GM19035 (cell line): ENCODE data around the gene SH3BP2.

ENCODE experiments used
- ATAC-seq: cut with Tn5 transposase; IDR thresholded peaks from one replicate; pipeline ENCODE4 v1.9.1; 2021; ENCODE audit not compliant: unreplicated experiment

Gene SH3BP2

DNA sequence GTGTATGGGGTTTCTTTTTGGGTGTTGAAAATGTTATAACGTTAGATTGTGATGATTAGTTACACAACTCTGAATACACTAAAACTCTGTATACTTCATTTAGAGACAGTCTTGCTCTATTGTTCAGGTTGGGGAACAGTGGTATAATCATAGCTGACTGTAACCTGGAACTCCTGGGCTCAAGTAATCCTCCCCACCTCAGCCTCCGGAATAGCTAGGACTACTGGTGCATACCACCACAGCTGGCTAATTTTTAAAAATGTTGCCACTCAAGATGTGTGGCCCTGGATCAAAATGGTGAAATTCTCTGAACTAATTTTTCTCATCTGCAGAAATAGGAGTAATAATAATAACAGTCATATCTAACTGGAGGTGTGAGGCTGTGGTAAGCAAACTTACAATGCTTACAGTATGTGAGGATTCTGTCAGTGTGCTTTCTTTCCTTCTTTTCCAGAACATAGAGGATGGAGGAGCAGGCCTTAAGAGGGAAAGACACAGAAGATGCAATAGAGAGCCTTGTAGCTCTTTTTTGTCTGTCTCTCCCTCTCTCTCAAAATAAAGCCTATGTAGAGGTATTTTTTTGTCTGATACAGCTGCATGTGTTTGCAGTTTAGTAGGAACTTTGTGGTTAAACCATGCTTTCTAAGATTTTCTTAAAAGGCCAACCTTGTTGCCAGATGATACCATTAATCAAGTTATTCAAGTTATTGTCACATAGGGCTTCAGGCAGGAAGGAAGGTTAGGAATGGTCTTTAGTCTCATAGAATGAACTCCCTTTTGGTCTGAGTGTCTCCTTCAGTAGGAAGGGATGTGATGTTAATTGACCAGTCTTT, 58.3 kb downstream of the SH3BP2 start:
- no peak for ATAC-seq

- peak; percentile 61 for ATAC-seq
These were observed 59.6 kb downstream of the SH3BP2 start for GRCh38 chr4:2852481-2852921.

DNA sequence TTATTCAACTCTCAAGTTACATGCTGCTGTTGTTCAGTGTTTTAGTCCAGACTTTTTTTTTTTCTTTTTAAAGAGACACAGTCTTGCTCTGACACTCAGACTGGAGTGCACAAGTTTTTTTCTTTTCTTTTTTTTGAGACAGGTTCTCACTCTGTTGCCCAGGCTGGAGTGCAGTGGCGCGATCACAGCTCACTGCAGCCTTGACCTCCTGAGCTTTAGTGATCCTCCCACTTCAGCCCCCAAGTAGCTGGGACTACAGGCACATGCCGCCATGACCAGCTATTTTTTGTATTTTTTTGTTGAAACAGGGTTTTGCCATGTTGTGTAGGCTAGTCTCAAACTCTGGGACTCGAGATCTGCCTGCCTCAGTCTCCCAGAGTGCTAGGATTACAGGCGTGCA, 62.7 kb downstream of the SH3BP2 start:
- no peak for ATAC-seq

- ATAC-seq = no peak
These were observed 63.4 kb downstream of the SH3BP2 start for GRCh38 chr4:2856266-2856665.

GRCh38 chr4:2857349-2857927, 64.6 kb downstream of the SH3BP2 start:
- no peak for ATAC-seq

DNA sequence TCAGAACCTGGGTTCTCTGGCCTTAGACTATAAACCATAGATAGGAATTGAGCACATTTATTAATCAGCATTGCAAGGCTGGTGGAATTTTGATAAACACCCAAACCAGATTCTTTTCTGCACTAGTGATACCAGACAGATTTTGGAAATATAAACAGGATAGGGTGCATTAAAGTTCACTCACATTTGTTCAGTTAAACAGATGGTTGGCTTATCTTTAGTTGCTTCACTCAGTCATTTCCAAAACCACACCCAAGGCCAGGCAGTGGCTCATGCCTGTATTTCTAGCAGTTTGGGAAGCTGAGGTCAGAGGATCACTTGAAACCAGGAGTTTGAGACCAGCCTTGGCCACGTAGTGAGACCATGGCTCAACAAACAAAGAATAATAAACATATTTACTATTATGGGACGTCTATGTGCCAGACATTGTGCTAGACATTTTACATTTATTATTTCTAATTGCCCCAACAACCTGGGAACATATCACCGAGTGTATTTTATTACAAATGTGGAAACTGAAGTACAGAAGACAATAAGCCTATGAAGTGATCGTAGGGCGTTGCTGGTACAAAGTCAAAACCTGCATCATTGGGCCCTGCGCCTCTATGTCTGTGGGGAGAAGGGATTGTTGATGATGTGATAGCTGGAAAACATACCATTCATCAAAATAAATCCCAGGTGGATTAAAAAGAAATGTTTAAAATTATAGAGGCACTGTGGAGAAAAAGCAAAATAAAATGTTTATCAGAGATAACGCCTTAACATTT, 65.7 kb downstream of the SH3BP2 start:
- no peak for ATAC-seq

GRCh38 chr4:2859514-2859913, 66.6 kb downstream of the SH3BP2 start:
- ATAC-seq = no peak

- no peak for ATAC-seq
These were observed 67.8 kb downstream of the SH3BP2 start for GRCh38 chr4:2860391-2861348.

DNA sequence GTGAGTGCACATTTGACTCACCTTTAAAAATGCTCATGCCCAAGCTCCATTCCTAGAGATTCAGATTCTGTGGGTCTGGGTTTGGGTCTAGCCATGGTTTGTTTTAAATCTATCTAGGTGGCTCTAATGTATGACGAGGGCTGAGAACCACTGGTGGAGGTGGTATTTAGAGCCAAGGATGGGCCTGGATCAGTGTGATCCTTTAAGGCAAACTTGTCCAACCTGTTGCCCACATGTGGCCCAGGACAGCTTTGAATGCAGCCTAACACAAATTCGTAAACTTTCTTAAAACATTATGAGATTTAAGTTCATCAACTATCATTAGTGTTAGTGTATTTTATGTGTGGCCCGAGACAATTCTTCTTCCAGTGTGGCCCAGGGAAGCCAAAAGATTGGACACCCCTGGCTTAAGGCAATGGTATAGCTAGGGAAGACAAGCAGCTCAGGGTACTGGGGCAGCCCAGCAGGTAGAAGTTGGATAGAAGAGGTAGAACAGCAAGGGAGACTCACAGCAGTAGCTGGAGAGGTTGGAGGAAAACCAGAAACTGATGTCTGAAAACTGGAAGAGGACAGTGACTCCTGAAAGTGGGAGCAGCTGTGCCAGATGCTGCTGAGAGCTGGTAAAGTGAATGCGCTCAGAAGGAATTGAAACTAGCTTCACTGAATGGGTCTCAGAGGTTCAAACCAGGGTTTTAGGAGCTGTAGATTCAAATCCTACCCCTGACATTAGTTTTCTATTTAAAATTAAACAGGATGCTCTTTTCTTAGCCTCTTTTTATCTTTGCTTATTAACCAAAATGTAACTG, 68.9 kb downstream of the SH3BP2 start:
- ATAC-seq = no peak

DNA sequence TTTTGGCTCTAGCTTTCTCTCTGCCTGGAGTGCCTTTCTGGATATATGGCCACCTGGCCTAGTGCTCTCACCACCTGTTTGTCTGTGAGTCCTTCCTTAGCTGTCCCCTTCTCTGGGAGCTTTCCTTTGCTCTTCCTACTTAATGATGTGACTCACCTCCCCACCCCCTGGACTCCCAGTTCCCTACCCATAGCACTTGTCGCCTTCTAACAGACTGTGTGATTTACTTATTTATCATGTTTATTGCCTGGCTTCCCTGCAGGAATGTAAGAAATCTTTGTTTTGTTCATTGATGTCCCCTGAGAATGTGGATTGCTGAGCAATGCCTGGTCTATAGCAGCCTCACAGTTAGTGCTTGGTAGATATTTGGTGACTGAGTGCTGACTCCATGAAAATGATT, 69.6 kb downstream of the SH3BP2 start:
- ATAC-seq = no peak

GRCh38 chr4:2863649-2864048, 70.8 kb downstream of the SH3BP2 start:
- ATAC-seq = no peak

DNA sequence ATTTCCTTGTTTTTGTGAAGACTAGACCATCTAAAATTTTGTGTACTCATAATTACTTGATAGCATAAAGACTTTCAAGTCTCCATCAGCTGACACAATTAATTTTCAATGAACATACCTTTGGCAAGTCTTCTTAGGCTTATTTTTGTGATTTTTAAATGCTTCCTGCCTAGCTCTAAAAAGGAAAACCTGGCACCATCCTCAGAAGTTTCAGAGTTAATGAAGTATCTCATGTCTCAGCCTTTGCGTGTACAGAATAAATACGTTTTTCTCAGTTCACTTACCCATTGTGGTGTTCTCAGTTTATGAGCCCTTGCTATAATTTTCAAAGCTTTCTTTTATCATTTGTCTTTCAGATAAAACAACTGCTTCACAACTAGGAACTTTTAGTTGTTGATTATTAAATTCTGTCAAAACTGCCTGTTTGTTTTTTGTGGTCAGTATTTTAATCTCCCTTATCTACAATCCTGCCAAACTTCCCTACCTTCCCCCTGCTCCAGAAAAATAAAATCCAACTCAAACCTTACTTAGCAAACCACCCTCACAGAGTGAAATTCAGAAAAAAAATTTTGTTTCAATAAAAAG, 72.4 kb downstream of the SH3BP2 start:
- ATAC-seq = no peak

DNA sequence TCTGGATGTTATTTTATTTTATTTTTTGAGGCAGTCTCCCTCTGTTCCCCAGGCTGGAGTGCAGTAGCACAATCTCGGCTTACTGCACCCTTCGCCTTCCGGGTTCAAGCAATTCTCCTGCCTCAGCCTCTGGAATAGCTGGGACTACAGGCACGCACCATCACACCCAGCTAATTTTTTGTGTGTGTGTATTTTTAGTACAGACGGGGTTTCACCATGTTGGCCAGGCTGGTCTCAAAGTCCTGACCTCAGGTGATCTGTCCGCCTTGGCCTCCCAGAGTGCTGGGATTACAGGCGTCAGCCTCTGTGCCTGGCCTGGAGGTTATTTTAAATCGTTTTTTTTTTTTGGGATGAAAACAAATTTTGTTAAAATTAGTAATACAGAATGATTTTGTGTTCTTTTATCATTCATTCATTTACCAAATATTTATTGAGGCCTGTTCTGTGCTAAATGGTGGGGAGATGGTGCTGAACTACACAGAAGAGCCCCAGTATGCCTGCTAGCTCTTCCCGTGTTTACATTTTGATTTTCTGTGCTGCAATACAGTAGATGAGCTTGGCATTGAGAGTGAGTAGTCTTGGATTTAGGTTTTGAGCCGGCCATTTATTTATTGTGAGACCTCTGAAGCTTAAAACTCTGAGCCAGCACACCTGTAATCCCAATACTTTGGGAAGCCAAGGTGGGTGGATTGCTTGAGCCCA, 73.4 kb downstream of the SH3BP2 start:
- ATAC-seq = no peak

DNA sequence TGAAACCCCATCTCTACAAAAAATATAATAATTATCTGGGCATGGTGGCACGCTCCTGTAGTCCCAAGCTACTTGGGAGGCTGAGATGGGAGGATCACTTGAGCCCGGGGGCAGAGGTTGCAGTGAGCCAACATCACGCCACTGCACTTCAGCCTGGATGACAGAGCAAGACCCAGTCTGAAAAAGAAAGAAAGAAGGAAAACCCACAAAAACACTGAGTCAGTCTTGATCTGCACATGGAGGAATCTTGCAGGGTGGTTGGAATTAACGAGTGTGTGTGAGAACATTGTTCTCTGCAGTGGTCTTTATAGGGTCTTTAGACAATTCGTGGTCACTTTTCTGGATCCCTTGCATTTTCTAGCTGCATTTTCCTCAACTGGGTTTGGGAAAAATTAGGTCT, 74.0 kb downstream of the SH3BP2 start:
- no peak for ATAC-seq

GRCh38 chr4:2867758-2868491, 75.0 kb downstream of the SH3BP2 start:
- no peak for ATAC-seq

DNA sequence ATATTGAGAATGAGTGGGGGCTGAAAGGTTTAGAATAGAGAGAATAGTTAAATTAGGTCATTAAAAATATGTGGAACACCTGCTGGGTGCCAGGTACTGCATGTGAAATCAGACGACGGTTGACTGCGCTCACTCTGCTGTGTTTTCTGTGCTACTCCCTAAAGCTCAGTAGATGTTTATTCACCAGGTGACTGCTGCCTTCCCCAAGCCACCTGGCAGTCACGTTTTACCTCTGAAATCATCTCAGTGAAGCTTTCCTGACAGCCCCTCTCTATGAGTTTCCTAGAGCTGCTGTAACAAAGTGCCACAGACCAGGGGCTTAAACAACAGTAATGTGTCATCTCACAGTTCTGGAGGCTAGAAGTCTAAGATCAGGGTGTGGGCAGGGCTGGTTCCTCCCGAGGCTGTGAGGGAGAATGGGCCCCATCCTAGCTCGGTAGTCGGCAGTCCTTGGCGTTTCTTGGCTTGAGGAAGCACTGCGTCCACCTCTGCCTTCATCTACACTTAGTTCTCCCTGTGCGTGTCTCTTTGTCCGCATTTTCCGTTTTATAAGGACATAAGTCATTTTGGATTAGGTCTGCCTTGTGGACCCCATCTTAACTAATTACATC, 76.1 kb downstream of the SH3BP2 start:
- no peak for ATAC-seq

- ATAC-seq = no peak
These were observed 76.8 kb downstream of the SH3BP2 start for GRCh38 chr4:2869659-2870058.

GRCh38 chr4:2870082-2870481, 77.2 kb downstream of the SH3BP2 start:
- no peak for ATAC-seq
